ENCODE results near the gene ARL15. TPM values are rescaled to one million over a fixed set of nuclear protein-coding genes. Genes with fewer than 3 reads are reported as not detected.

ARL15 gene
- total and polyA plus RNA-seq, 4 donors, result 5.0 to 24.8 (median 13.3) TPM

- DNase-seq (ENCODE audit: low spot score), result no peak
- no peak for TF ChIP-seq NR2F2 (IDR thresholded peaks at IDR 0.05)
- TF ChIP-seq JUND (IDR thresholded peaks at IDR 0.05), result no peak
- no peak for TF ChIP-seq RXRA (IDR thresholded peaks at IDR 0.05)
- TF ChIP-seq, protein P1, sequence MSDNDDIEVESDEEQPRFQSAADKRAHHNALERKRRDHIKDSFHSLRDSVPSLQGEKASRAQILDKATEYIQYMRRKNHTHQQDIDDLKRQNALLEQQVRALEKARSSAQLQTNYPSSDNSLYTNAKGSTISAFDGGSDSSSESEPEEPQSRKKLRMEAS (IDR thresholded peaks at IDR 0.05), result no peak
- no peak for TF ChIP-seq TAF1 (conservative IDR thresholded peaks at IDR 0.05)
- no peak for TF ChIP-seq HNF4A (conservative IDR thresholded peaks at IDR 0.05)
- no peak for TF ChIP-seq YY1 (IDR thresholded peaks at IDR 0.05)
- Histone ChIP-seq H3K4me1 (ENCODE audit: control insufficient read depth in 4 of 4, insufficient read depth in 4 of 4, low read length in 3 of 4) (no peaks in the 10 kb centered on the region), H3K4me3 (ENCODE audit: low read depth in 1 of 3, low read length in 3 of 3) (no peak overlapping the region), H3K27me3 (ENCODE audit: control insufficient read depth in 4 of 4, insufficient read depth in 4 of 4, low read length in 3 of 4) (no peaks in the 10 kb centered on the region), H3K9me3 (ENCODE audit: control insufficient read depth in 4 of 4, low read length in 3 of 4) (no peaks in the 10 kb centered on the region), H3K27ac (ENCODE audit: low read depth in 1 of 2, low read length in 2 of 2) (no peak overlapping the region), H3K36me3 (ENCODE audit: control insufficient read depth in 4 of 4, insufficient read depth in 3 of 4, low read depth in 1 of 4, low read length in 3 of 4) (no peaks in the 10 kb centered on the region), H3K9ac (ENCODE audit: low read depth in 1 of 2, low read length in 2 of 2) (no peak overlapping the region)
- 80% methylated on average over 2 of the region's 2 CpGs for WGBS
These were observed 150.5 kb downstream of the ARL15 start for GRCh38 chr5:54159893-54160195.

DNA sequence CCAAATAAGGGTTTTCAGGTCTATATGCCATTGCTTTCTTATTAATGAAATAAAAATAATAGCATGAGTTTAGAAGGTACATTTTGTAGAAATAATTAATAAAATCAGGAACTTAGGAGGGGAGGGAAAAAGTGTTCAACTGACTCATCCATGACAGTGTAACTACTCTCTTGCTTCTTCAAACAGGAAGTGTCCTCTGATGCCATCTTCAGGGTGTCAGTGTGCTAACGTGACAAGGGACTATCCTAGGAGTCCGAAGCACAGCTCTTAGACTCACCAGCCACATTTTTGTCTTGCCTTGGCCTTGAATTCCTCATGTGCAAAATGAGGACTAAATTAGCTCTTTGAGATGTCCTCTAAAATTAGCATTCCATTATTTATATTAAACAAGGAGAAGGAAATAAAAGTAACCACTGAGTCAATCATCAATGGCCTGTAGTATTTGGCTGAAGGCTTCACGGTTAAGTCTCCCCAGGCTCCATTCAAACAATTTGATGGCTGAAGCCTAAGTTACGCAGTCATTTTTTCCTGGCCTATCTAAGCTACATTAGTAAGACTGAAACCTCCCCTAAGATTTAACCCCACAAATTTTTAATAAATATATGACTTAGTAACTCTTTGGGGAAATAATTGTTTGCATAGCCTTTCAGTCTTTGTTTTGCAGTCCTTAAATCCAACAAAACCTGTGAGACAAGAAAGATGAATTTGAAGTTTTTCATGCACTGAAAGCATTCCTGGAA is 151.1 kb downstream of the ARL15 start:
- no peaks in the 10 kb centered on the region for H3K9me3 ChIP-seq (ENCODE audit: control insufficient read depth in 4 of 4, low read length in 3 of 4)
- H3K9ac ChIP-seq (ENCODE audit: low read depth in 1 of 2, low read length in 2 of 2), result no peak overlapping the region
- no peak overlapping the region for H3K4me3 ChIP-seq (ENCODE audit: low read depth in 1 of 3, low read length in 3 of 3)
- 88% methylated on average over 4 of the region's 4 CpGs for WGBS
- H3K4me1 ChIP-seq (ENCODE audit: control insufficient read depth in 4 of 4, insufficient read depth in 4 of 4, low read length in 3 of 4), result no peaks in the 10 kb centered on the region
- H3K27me3 ChIP-seq (ENCODE audit: control insufficient read depth in 4 of 4, insufficient read depth in 4 of 4, low read length in 3 of 4), result no peaks in the 10 kb centered on the region
- H3K27ac ChIP-seq (ENCODE audit: low read depth in 1 of 2, low read length in 2 of 2), result no peak overlapping the region
- DNase-seq (ENCODE audit: low spot score), result no peak
- H3K36me3 ChIP-seq (ENCODE audit: control insufficient read depth in 4 of 4, insufficient read depth in 3 of 4, low read depth in 1 of 4, low read length in 3 of 4), result no peaks in the 10 kb centered on the region
- TF ChIP-seq ATF3 (IDR thresholded peaks at IDR 0.05) (no peak), HNF4A (conservative IDR thresholded peaks at IDR 0.05) (no peak), TAF1 (conservative IDR thresholded peaks at IDR 0.05) (no peak), FOXA2 (IDR thresholded peaks at IDR 0.05) (no peak), FOXA1 (IDR thresholded peaks at IDR 0.05) (no peak), RAD21 (IDR thresholded peaks at IDR 0.05) (no peak), GABPA (IDR thresholded peaks at IDR 0.05 in 1 of 2, conservative IDR thresholded peaks at IDR 0.05 in 1 of 2) (no peak), EGR1 (IDR thresholded peaks at IDR 0.05; ENCODE audit: low read depth in 2 of 2) (no peak), YY1 (IDR thresholded peaks at IDR 0.05) (no peak), HNF4G (IDR thresholded peaks at IDR 0.05) (no peak), CTCF (IDR thresholded peaks at IDR 0.05; ENCODE audit: low read depth, low read length, missing input control) (no peak)
- TF ChIP-seq, protein P2, sequence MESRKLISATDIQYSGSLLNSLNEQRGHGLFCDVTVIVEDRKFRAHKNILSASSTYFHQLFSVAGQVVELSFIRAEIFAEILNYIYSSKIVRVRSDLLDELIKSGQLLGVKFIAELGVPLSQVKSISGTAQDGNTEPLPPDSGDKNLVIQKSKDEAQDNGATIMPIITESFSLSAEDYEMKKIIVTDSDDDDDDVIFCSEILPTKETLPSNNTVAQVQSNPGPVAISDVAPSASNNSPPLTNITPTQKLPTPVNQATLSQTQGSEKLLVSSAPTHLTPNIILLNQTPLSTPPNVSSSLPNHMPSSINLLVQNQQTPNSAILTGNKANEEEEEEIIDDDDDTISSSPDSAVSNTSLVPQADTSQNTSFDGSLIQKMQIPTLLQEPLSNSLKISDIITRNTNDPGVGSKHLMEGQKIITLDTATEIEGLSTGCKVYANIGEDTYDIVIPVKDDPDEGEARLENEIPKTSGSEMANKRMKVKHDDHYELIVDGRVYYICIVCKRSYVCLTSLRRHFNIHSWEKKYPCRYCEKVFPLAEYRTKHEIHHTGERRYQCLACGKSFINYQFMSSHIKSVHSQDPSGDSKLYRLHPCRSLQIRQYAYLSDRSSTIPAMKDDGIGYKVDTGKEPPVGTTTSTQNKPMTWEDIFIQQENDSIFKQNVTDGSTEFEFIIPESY (IDR thresholded peaks at IDR 0.05), result no peak

All from liver (tissue), 9 donors.